HG03066 (cell line): Measurements from ENCODE around the gene CAMTA1.

Experiments used
- ATAC-seq: cut with Tn5 transposase; IDR thresholded peaks from one replicate; pipeline ENCODE4 v1.9.1; 2021; ENCODE audit warnings: low read depth; ENCODE audit not compliant: unreplicated experiment

CAMTA1 gene

DNA sequence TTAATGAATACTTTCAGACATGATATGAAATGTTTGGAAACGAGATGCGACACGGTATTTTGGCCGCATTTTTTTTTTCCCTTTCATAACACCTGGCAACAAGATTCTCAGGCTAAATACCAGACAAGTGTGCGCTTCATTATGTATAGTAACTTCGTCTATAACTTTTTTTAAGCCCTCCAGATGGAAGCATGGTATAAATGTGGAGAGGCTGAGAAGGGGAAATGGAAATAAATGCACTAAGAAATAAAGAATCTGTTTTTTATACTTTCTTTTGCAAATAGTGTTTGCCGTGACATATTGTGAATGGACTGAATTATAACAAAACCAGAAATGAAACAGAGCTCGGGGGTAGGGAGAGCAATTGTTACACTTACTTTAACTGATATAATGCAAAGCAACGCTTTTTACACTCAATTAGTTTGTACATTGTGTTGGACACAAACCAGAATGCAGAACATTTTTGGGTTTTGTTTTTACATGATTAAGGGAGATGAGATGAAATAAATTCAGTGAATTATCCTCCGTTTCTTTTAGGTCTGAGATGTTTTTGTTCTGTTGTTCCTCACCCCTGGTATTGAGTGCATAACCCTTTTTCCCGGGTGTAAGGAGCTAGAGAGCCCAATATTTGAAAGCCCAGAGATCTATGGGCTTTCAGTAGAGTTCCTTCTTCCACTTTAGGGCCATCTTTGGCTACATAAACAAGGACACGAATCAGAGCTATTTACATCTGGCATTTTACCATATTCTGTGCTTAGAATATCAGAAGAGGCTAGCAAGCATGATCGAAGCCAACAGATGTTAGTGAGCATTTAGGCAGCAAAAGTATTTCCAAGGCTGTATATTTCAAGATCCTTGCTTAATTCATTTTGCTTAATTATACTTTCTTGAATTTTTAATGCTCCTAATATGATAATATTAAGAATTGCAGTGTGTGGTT lies 478.0 kb downstream of the CAMTA1 start:
- no peak for ATAC-seq

- no peak for ATAC-seq
Measured at GRCh38 chr1:7264101-7264500, 478.8 kb downstream of the CAMTA1 start.

GRCh38 chr1:7265771-7266371 lies 480.6 kb downstream of the CAMTA1 start:
- no peak for ATAC-seq

DNA sequence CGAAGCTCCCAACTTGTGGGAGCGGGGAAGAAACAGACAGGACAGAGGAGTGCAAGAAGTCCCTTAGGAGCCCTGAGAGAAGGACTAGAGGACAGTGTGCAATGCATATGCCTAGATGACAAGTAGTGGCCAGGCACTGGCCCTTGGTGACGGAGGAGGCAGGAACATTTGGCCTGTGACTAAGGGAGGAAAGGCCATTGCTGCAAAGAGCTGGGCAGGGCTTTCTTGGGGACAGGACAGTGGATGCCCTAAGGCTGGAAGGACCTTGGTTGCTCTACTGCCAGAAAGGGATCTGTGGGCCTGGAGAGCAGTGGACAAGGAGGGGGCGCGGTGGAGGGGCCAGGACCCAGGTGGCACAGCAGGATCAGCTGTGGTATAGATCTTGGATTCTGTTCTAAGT lies 481.3 kb downstream of the CAMTA1 start:
- no peak for ATAC-seq

DNA sequence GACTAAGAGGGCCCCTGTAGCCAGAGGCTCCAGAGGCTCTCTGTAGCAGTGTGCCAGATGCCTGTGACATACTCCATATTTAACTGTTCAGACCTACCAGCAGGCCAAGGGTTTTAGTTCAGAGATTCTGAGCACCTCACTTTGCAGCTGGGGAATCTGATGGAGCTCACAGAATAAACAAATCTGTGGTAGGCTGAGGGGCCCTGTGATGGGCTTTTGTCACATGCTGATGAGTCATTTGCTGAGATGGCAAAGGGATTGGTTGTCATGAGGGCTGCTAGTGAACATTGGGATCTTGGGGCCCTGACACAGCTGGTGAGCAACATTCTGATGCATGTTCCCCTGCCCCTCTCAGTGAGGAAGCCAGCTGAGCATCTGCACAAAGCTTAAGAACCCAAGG lies 482.2 kb downstream of the CAMTA1 start:
- no peak for ATAC-seq

DNA sequence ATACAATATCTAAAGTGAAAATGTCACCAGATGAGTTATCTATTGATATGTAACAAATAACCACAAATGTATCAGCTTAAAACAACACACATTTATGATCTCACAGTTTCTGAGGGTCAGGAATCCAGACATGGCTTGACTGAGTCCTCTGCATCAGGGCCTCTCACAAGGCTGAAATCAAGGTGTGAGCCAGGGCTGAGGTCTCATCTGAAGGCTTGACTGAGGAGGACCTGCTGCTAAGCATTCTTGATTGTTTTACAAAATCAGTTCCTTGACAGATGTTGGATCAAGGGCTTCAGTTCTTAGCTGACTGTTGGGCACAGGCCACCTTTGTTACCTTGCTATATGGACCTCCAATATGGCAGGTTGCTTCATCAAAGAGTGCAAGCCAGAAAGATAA lies 483.7 kb downstream of the CAMTA1 start:
- ATAC-seq: no peak

- ATAC-seq: no peak
Measured at GRCh38 chr1:7269525-7269924, 484.3 kb downstream of the CAMTA1 start.

- ATAC-seq: no peak
Measured at GRCh38 chr1:7274256-7274655, 489.0 kb downstream of the CAMTA1 start.

GRCh38 chr1:7278045-7278444 lies 492.8 kb downstream of the CAMTA1 start:
- ATAC-seq: no peak

DNA sequence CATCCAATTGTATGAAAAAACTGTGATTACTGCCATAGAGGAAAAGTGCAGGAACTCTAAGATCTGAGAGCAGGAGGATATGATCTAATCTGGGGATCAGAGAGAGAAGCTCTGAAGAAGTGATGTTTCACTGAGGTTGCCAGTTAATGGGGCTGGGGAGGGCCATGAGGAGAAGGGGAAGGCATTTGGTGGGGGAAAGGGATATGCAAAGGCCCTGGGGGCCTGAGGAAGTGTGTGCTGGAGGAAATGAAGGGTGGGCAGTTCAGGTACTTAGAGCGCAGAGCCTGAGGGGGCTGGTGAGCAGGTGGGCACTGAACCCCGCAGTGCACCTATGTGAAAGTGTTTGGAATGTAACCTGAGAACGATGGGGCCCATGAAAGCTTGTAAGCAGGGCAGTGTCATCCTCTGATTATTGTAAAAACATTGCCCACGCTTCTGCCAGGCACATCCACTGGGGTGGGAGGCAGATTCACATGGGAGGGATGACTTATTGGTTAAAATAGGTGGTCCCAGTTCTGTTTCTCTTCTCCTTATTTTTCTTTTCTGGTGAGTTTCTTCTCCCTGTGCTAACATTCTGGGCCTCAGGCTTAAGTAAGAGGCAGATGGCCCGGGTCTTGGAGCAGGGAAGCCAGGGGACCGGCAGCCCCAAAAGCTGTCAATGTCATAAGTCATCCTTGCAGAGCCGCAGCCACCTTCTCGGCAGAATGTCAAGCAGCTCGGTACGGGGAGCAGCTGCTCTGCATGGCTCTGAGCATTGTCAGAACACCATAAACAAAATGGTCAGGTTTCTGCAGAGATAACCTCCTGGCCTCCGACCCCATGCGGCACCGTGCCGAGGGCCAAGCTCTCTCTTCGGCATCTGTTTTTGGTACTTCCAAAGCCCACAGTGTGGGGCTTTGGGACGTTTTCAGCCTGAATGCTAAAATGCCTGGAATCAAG lies 493.8 kb downstream of the CAMTA1 start:
- no peak for ATAC-seq

GRCh38 chr1:7279769-7280168 lies 494.5 kb downstream of the CAMTA1 start:
- no peak for ATAC-seq

GRCh38 chr1:7280347-7280960 lies 495.2 kb downstream of the CAMTA1 start:
- no peak for ATAC-seq

- ATAC-seq: no peak
Measured at GRCh38 chr1:7281821-7282220, 496.6 kb downstream of the CAMTA1 start.

DNA sequence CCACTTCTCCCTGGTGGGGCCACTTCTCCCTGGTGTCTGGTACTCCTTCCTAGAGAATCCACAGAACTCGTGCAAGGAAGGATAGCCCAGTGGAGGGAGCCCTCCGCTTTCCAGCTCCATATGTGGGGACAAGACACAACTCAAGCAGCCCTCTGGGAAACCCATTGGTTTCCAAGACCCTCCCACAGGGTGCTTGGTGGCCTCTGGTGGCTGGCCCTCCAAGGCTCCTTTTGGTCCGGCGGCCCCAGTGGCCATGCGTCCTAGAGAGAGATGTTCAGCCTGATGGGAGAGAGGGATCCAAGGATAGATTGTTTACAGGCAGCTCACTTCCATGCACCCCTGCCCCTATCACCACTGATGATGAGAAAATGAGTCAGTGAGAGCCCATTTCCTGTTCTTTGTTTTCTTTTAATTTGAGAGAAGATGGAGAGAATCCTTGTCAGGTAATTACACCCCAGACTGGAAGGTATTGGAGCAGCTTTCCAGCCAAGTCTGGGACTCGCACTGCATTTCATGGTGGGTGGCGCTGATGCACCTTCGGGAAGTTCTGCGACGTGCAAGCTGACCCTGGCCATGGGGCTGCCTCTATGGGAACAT lies 499.7 kb downstream of the CAMTA1 start:
- no peak for ATAC-seq

- ATAC-seq: no peak
Measured at GRCh38 chr1:7285856-7286454, 500.7 kb downstream of the CAMTA1 start.

- ATAC-seq: no peak
Measured at GRCh38 chr1:7287013-7287412, 501.8 kb downstream of the CAMTA1 start.

DNA sequence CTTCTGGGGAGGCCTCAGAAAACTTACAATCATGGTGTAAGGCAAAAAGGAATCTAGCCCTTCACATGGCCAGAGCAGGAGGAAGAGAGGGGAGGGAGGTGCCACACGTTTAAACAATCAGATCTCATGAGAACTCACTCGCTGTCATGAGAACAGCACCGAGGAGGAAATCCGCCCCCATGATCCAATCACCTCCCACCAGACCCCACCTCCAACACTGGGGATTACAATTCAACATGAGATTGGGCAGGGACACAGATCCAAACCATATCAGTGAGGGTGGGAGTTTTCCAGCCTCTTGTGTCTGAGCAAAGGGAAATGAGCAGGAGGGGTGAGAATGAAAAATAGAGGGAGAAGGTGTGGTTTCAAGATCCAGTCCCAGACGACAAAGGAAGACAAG lies 503.7 kb downstream of the CAMTA1 start:
- ATAC-seq: no peak

DNA sequence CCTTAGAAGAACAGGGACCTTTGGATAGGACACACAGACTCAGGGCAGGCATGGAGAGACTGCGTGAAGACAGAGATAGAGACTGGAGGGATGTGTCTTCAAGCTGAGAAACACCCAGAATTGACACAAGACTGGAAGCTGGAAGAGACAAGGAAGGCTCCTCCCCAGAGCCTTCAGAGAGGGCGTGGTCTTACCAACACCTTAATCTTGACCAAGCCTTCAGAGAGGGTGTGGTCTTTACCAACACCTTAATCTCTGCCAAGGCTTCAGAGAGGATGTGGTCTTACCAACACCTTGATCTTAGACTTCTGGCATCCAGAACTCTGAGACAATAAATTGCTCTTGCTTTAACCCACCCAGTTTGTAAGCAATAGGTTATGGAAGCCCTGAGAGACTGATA lies 504.4 kb downstream of the CAMTA1 start:
- no peak for ATAC-seq
